MCF 10A (cell line): ENCODE data around the gene PLA1A. TPM values are rescaled to one million over a fixed set of nuclear protein-coding genes. Genes with fewer than 3 reads are reported as not detected.

Source experiments
- BruUV-seq: library from RNA; stranded (reverse); fragments of 400-500 nt; replicated peaks from 2 replicates; lab custom pipeline; 2021; lab: Mats Ljungman, UMichigan
- CTCF ChIA-PET: fragments of 300-600 bp; sonication (Branson Sonifier 250); formaldehyde crosslinking; extraction: SDS; loops from one replicate; lab custom pipeline; 2021; ENCODE audit warnings: antibody characterized with exemption, inconsistent platforms; lab: Yijun Ruan, JAX
- POLR2A ChIA-PET: fragments of 300-600, 350-650 bp; sonication (Branson Sonifier 250); formaldehyde crosslinking; extraction: SDS; loops from one replicate; lab custom pipeline; 2020; ENCODE audit warnings: antibody characterized with exemption, inconsistent platforms; lab: Yijun Ruan, JAX
- DNase-seq: peaks from one replicate; pipeline ENCODE4 v3.0.0-alpha.2; 2018; ENCODE audit not compliant: unreplicated experiment
- H3K27ac Mint-ChIP-seq: one replicate; pipeline ENCODE4 v1.8.0; 2022; ENCODE audit warnings: mild to moderate bottlenecking, low read depth, mixed read lengths; ENCODE audit not compliant: unreplicated experiment
- H3K27me3 Mint-ChIP-seq: one replicate; pipeline ENCODE4 v1.8.0; 2022; ENCODE audit warnings: mixed read lengths; ENCODE audit not compliant: insufficient read depth, unreplicated experiment
- H3K36me3 Mint-ChIP-seq: one replicate; pipeline ENCODE4 v1.8.0; 2022; ENCODE audit warnings: mild to moderate bottlenecking, moderate library complexity, mixed read lengths; ENCODE audit not compliant: insufficient read depth, unreplicated experiment
- H3K4me1 Mint-ChIP-seq: one replicate; pipeline ENCODE4 v1.8.0; 2022; ENCODE audit warnings: mixed read lengths; ENCODE audit not compliant: insufficient read depth, unreplicated experiment
- H3K4me3 Mint-ChIP-seq: one replicate; pipeline ENCODE4 v1.8.0; 2022; ENCODE audit warnings: mild to moderate bottlenecking, moderate library complexity, mixed read lengths; ENCODE audit not compliant: unreplicated experiment
- H3K9me3 Mint-ChIP-seq: one replicate; pipeline ENCODE4 v1.8.0; 2022; ENCODE audit warnings: mixed read lengths; ENCODE audit not compliant: unreplicated experiment
- intact Hi-C: fragments of 100-400 bp; cut with micrococcal nuclease; formaldehyde crosslinking; loops from 2 replicates; pipeline ENCODE4 v1.14.1; 2022
- total RNA-seq: library from RNA; stranded (reverse); gene quantifications from 2 replicates; pipeline ENCODE4 v1.2.3, GENCODE V29; 2022
- TF ChIP-seq, protein P1 (sequence below): fragments of 200-600 bp; IDR thresholded peaks from one replicate; pipeline ENCODE4 v1.8.0; 2022; ENCODE audit warnings: antibody characterized with exemption, mild to moderate bottlenecking; ENCODE audit not compliant: unreplicated experiment

PLA1A gene
- total RNA-seq, 1 experiment from 2014 or later, result not detected

GRCh38 chr3:119665954-119666559 is 68.4 kb downstream of the PLA1A start:
- no peak overlapping the region for H3K4me3 Mint-ChIP-seq
- ChIA-PET CTCF (interaction anchor here (0.5 to 0.6 kb wide), 2 partner anchors 62 to 84 kb away, joined by 3 read pairs; no protein-coding TSS in a partner anchor), POLR2A (interaction anchor here (1.3 to 3.6 kb wide), 2 partner anchors 10 to 203 kb away, joined by 6 to 22 read pairs; partner anchors contain the start of genes COX17 and TMEM39A)
- no peak overlapping the region for H3K27ac Mint-ChIP-seq
- TF ChIP-seq, protein P1, sequence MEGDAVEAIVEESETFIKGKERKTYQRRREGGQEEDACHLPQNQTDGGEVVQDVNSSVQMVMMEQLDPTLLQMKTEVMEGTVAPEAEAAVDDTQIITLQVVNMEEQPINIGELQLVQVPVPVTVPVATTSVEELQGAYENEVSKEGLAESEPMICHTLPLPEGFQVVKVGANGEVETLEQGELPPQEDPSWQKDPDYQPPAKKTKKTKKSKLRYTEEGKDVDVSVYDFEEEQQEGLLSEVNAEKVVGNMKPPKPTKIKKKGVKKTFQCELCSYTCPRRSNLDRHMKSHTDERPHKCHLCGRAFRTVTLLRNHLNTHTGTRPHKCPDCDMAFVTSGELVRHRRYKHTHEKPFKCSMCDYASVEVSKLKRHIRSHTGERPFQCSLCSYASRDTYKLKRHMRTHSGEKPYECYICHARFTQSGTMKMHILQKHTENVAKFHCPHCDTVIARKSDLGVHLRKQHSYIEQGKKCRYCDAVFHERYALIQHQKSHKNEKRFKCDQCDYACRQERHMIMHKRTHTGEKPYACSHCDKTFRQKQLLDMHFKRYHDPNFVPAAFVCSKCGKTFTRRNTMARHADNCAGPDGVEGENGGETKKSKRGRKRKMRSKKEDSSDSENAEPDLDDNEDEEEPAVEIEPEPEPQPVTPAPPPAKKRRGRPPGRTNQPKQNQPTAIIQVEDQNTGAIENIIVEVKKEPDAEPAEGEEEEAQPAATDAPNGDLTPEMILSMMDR, result no peak
- intact Hi-C loops, result no loop called here
- H3K36me3 Mint-ChIP-seq, result peaks cover 14% of the 10 kb centered on the region
- BruUV-seq, result no TSS peak
- no peaks in the 10 kb centered on the region for H3K27me3 Mint-ChIP-seq
- no peak for DNase-seq
- H3K9me3 Mint-ChIP-seq, result no peaks in the 10 kb centered on the region
- H3K4me1 Mint-ChIP-seq, result peaks cover 10% of the 10 kb centered on the region

DNA sequence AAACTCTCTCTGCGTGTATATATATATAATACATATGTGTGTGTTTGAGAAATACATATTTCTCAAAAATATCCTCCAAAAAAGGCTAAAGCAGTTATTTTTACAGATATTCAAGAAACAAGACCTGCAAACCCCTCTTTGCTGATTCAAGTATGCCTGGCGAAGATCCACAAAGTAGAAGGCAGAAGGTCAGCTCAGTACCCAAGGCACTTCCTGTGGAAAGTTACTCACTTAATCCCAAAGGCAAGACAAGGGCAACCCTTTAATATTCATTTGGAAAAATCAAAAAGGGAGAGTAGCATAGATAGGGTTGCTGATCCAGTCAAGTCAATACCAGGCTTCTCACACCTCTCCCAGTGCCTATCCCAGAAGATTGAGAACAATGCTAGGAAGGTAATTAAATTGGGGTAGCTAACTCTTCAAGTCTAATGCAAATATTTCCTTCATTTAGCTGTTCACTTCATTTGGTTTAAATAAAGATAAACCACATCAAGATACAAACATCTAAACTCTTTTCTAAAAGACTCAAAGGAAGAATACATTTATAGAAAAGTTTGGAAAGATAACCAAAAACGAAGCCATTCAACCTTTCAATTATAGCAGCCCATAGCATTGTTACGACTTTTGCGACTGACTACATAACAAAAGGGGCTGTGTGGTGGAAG is 72.4 kb downstream of the PLA1A start:
- no peak for DNase-seq
- intact Hi-C loops, result loop anchor here (10.0 kb wide), 2 partner anchors 145 to 175 kb away; partner anchors contain the start of gene TIMMDC1
- CTCF ChIA-PET, result no interaction called here

GRCh38 chr3:119672776-119673175 is 75.1 kb downstream of the PLA1A start:
- POLR2A ChIA-PET, result interaction anchor here (0.7 to 1.2 kb wide), 3 partner anchors 9 to 210 kb away, joined by 3 to 4 read pairs (median 3); no protein-coding TSS in a partner anchor
- peaks cover 54% of the 10 kb centered on the region for H3K36me3 Mint-ChIP-seq
- CTCF ChIA-PET, result interaction anchor here (0.6 to 1.5 kb wide), 4 partner anchors 8 to 789 kb away, joined by 3 to 7 read pairs (median 4); no protein-coding TSS in a partner anchor
- BruUV-seq, result no TSS peak
- intact Hi-C loops, result loop anchor here (10.0 kb wide), 2 partner anchors 148 to 178 kb away; partner anchors contain the start of gene TIMMDC1
- TF ChIP-seq, protein P1, result no peak
- H3K27me3 Mint-ChIP-seq, result no peaks in the 10 kb centered on the region
- H3K4me3 Mint-ChIP-seq, result no peak overlapping the region
- DNase-seq, result no peak
- no peaks in the 10 kb centered on the region for H3K9me3 Mint-ChIP-seq
- H3K4me1 Mint-ChIP-seq, result peaks cover 8% of the 10 kb centered on the region
- no peak overlapping the region for H3K27ac Mint-ChIP-seq

More for the DNA sequence above, 72.4 kb downstream of the PLA1A start:
- Mint-ChIP-seq H3K4me3 (no peak overlapping the region), H3K27me3 (no peaks in the 10 kb centered on the region), H3K9me3 (no peaks in the 10 kb centered on the region), H3K36me3 (peaks cover 44% of the 10 kb centered on the region), H3K4me1 (no peaks in the 10 kb centered on the region), H3K27ac (no peak overlapping the region)
- BruUV-seq, result no TSS peak
- POLR2A ChIA-PET, result no interaction called here
- TF ChIP-seq, protein P1, result no peak

DNA sequence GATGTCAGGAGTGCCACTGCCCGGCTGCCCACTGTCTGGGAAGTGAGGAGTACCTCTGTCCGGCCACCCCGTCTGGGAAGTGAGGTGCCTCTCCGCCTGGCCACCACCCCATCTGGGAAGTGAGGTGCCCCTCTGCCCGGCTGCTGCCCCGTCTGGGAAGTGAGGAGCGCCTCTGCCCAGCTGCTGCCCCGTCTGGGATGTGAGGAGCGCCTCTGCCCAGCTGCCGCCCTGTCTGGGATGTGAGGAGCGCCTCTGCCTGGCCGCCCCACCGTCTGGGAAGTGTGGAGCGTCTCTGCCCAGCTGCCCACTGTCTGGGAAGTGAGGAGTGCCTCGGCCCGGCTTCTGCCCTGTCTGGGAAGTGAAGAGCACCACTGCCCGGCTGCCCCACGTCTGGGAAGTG is 76.2 kb downstream of the PLA1A start:
- intact Hi-C loops, result loop anchor here (10.0 kb wide), 2 partner anchors 149 to 179 kb away; partner anchors contain the start of gene TIMMDC1
- CTCF ChIA-PET, result interaction anchor here (0.7 to 0.9 kb wide), 2 partner anchors 11 to 321 kb away, joined by 3 to 4 read pairs; no protein-coding TSS in a partner anchor
- no peak for DNase-seq
- peaks cover 54% of the 10 kb centered on the region for H3K36me3 Mint-ChIP-seq
- H3K27ac Mint-ChIP-seq, result no peak overlapping the region
- peaks cover 8% of the 10 kb centered on the region for H3K4me1 Mint-ChIP-seq
- no peaks in the 10 kb centered on the region for H3K27me3 Mint-ChIP-seq
- H3K9me3 Mint-ChIP-seq, result no peaks in the 10 kb centered on the region
- no TSS peak for BruUV-seq
- TF ChIP-seq, protein P1, result no peak
- POLR2A ChIA-PET, result no interaction called here
- no peak overlapping the region for H3K4me3 Mint-ChIP-seq
